Activated naive CD8-positive, alpha-beta T cell treated with anti-CD3 and anti-CD28 coated beads for 36 hours (primary cell): Measurements from ENCODE around the gene BEST2. TPM values are rescaled to one million over a fixed set of nuclear protein-coding genes. Genes with fewer than 3 reads are reported as not detected.

Experiments
- DNase-seq: peaks from one replicate; pipeline ENCODE4 v3.0.0; 2021
- H3K27ac Mint-ChIP-seq: one replicate; pipeline ENCODE4 v1.8.0; 2022; ENCODE audit warnings: mild to moderate bottlenecking, moderate library complexity, mixed read lengths
- H3K27me3 Mint-ChIP-seq: one replicate; pipeline ENCODE4 v1.8.0; 2022; ENCODE audit warnings: mild to moderate bottlenecking, mixed read lengths
- H3K36me3 Mint-ChIP-seq: one replicate; pipeline ENCODE4 v1.8.0; 2021; ENCODE audit warnings: mild to moderate bottlenecking, mixed read lengths
- H3K4me1 Mint-ChIP-seq: one replicate; pipeline ENCODE4 v1.8.0; 2021; ENCODE audit warnings: mixed read lengths
- H3K4me3 Mint-ChIP-seq: one replicate; pipeline ENCODE4 v1.8.0; 2022; ENCODE audit warnings: mild to moderate bottlenecking, moderate library complexity, mixed read lengths
- H3K9me3 Mint-ChIP-seq: one replicate; pipeline ENCODE4 v1.8.0; 2022; ENCODE audit warnings: mixed read lengths
- total RNA-seq, 2 experiments: library from RNA; stranded (reverse); gene quantifications; one replicate each; pipeline ENCODE4 v1.2.3, GENCODE V29; 2021

Gene BEST2
- total RNA-seq, 2 experiments from 2014 or later: not detected

GRCh38 chr19:12806242-12807081 lies 54.9 kb downstream of the BEST2 start, which contains the start of gene RNASEH2A:
Gene RNASEH2A, plus strand, starts transcription at chr19:12806584. Its CDS starts 90 bp downstream, at chr19:12806674.
- Mint-ChIP-seq H3K4me3 (peak within 1 kb of the TSS; percentile 94), H3K9me3 (no peaks in the 10 kb centered on the region), H3K27ac (peak within 1 kb of the TSS; percentile 87), H3K36me3 (peaks cover 11% of the 10 kb centered on the region), H3K27me3 (no peaks in the 10 kb centered on the region), H3K4me1 (peaks cover 11% of the 10 kb centered on the region)
- DNase-seq: peak; percentile 92

Other genes with a start within 250 kb of the BEST2 start
- gene ZNF564, start 200.3 kb upstream of the BEST2 start, total RNA-seq: 1 to 10 TPM; 6.0 to 6.4 TPM
- 1 to 10 TPM; 7.7 to 9.2 TPM for gene ZNF490, start 141.0 kb upstream of the BEST2 start, total RNA-seq
- gene ZNF791, start 140.9 kb upstream of the BEST2 start, total RNA-seq: 10 to 100 TPM; 14.6 to 15.1 TPM
- gene MAN2B1, start 85.0 kb upstream of the BEST2 start, total RNA-seq: 100 to 1,000 TPM; 111 to 122 TPM
- 10 to 100 TPM; 25.7 to 26.8 TPM for gene WDR83, start 85.0 kb upstream of the BEST2 start, total RNA-seq
- gene DHPS, start 69.9 kb upstream of the BEST2 start, total RNA-seq: 10 to 100 TPM; 92.9 to 99.9 TPM
- gene GNG14, start 63.8 kb upstream of the BEST2 start, total RNA-seq: not detected
- 10 to 100 TPM; 13.1 to 13.4 TPM for gene FBXW9, start 55.2 kb upstream of the BEST2 start, total RNA-seq
- 100 to 1,000 TPM; 125 to 134 TPM for gene TNPO2, start 27.9 kb upstream of the BEST2 start, total RNA-seq
- gene TRIR, start 17.1 kb upstream of the BEST2 start, total RNA-seq: 100 to 1,000 TPM; 223 to 230 TPM
- gene GET3, start 14.3 kb upstream of the BEST2 start, total RNA-seq: 10 to 100 TPM; 78.3 to 80.2 TPM
- 10 to 100 TPM; 13.0 to 13.8 TPM for gene HOOK2, start 23.8 kb downstream of the BEST2 start, total RNA-seq
- 100 to 1,000 TPM; 171 to 175 TPM for gene JUNB, start 39.7 kb downstream of the BEST2 start, total RNA-seq
- 100 to 1,000 TPM; 238 to 241 TPM for gene PRDX2, start 50.0 kb downstream of the BEST2 start, total RNA-seq
- gene THSD8, start 50.3 kb downstream of the BEST2 start, total RNA-seq: 10 to 100 TPM; 25.3 to 30.5 TPM
- gene RNASEH2A, start 54.8 kb downstream of the BEST2 start, total RNA-seq: 10 to 100 TPM; 46.1 to 55.5 TPM
- not detected for gene RTBDN, start 82.8 kb downstream of the BEST2 start, total RNA-seq
- gene MAST1, start 86.7 kb downstream of the BEST2 start, total RNA-seq: 1 to 10 TPM; 1.2 to 2.0 TPM
- gene DNASE2, start 129.7 kb downstream of the BEST2 start, total RNA-seq: 10 to 100 TPM; 21.5 to 22.2 TPM
- under 1 TPM; 0.34 to 0.39 TPM for gene KLF1, start 135.4 kb downstream of the BEST2 start, total RNA-seq
- gene GCDH, start 139.4 kb downstream of the BEST2 start, total RNA-seq: 10 to 100 TPM; 41.2 to 42.5 TPM
- gene SYCE2, start 167.5 kb downstream of the BEST2 start, total RNA-seq: 1 to 10 TPM; 1.8 to 2.7 TPM
- gene FARSA, start 181.9 kb downstream of the BEST2 start, total RNA-seq: 100 to 1,000 TPM; 166 to 167 TPM
- gene CALR, start 186.8 kb downstream of the BEST2 start, total RNA-seq: 100 to 1,000 TPM; 673 to 688 TPM
- gene RAD23A, start 194.1 kb downstream of the BEST2 start, total RNA-seq: 100 to 1,000 TPM; 176 to 181 TPM
- gene GADD45GIP1, start 205.4 kb downstream of the BEST2 start, total RNA-seq: 10 to 100 TPM; 37.1 to 37.8 TPM
- gene DAND5, start 217.8 kb downstream of the BEST2 start, total RNA-seq: not detected
- gene NFIX, start 243.7 kb downstream of the BEST2 start, total RNA-seq: 1 to 10 TPM; 6.3 to 8.7 TPM